AG20443 (cell line): ENCODE results near the gene LCTL.
"Not testable (repeated sequence)": the region's sequence is repeated elsewhere in the genome, so short reads cannot be mapped to it uniquely, and the experiment has no call there.

Experiments used
- DNase-seq: peaks from one replicate; pipeline ENCODE4 v3.0.0; 2012; ENCODE audit warnings: low spot score, mixed read lengths

LCTL gene

GRCh38 chr15:66500346-66500745, 65.5 kb downstream of the LCTL start:
- DNase-seq, result not testable (repeated sequence)

- DNase-seq, result peak; percentile 29
Measured at GRCh38 chr15:66498501-66499386, 67.1 kb downstream of the LCTL start.
